H7 (cell line): ENCODE data around the gene MIEN1. TPM values are rescaled to one million over a fixed set of nuclear protein-coding genes. Genes with fewer than 3 reads are reported as not detected.
"Not testable (repeated sequence)": the region's sequence is repeated elsewhere in the genome, so short reads cannot be mapped to it uniquely, and the experiment has no call there.

Source experiments
- DNase-seq: peaks from one replicate; pipeline ENCODE4 v3.0.0; 2012
- H3K27me3 ChIP-seq: 2 replicates; pipeline ENCODE4 v1.6.0; 2011; ENCODE audit warnings: mild to moderate bottlenecking, low read length; ENCODE audit not compliant: control insufficient read depth, insufficient read depth
- H3K36me3 ChIP-seq: replicated peaks from 2 replicates; pipeline ENCODE4 v1.5.1; 2011; ENCODE audit warnings: low read length; ENCODE audit not compliant: control insufficient read depth, insufficient read depth
- H3K4me3 ChIP-seq: 2 replicates; pipeline ENCODE4 v1.5.1; 2011; ENCODE audit warnings: low read depth, mild to moderate bottlenecking, control low read depth, low read length, moderate library complexity; ENCODE audit not compliant: insufficient read depth
- total RNA-seq: library from RNA; depleted of rRNA; stranded (reverse); fragments of >200 nt; shearing (Covaris generic); gene quantifications from 2 replicates; pipeline ENCODE4 v1.2.3, GENCODE V29; 2014

The MIEN1 gene
- total RNA-seq, 1 experiment from 2014 or later = 47.7 TPM

DNA sequence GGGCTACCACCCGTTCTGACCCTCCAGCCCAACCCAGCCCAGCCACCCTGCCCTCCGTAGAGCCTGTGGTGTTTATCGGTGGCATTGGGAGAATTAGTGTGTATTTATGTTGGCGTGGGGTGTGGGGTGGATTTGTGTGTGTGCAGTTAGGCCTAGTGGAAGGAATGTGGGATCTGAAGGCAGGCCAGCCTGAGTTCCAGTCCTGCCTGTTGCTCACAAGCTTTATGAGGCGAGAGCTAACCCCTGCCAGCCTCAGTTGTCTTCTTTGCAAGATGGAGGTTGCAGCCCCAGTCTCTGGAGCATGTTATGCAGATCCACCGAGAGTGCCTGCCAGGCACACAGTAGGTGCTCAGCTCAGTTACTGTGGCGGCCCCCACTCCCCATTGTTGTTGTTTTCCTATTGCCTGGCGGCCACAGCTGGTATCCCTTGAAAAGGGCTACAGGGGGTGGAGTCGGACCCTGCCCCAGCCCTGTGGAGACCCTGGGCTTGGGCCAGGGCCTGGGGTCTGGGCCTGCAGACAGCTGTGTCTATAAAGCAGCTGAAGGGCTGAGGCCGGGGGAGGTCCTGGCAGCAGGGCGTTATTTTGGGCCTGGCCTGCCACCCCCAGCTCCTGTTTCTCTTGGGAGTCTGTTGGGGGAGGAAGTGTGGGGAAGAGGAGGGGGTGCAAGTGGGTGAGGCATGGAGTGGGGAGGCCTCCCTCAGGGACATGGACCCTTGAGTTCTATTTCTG, 25.3 kb downstream of the MIEN1 start:
- peak; percentile 89 for DNase-seq

DNA sequence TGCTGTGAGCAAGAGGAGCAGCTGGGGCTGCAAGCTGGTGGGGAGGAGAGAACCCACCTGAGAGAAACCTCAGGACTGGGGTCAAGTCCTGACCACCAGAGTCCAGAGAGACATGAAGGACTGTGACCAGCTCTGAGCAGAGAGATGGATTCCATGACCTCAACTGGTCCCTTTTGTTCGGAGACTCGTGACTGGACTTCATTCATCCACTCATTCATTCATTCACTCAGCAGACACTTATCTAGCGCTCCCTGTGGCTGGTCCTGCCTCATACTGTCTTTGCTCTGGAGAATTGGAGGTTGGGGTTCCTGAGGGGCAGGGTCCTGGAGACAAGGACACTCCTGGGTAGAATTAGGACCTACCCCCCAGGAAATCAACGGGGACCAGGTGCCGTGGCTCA, 26.4 kb downstream of the MIEN1 start:
- no peak overlapping the region for H3K4me3 ChIP-seq
- H3K36me3 ChIP-seq = peaks cover 11% of the 10 kb centered on the region
- DNase-seq = no peak
- H3K27me3 ChIP-seq = no peaks in the 10 kb centered on the region

More for the DNA sequence above, 25.3 kb downstream of the MIEN1 start:
- Histone ChIP-seq H3K36me3 (peaks cover 15% of the 10 kb centered on the region), H3K27me3 (no peaks in the 10 kb centered on the region), H3K4me3 (no peak overlapping the region)

DNA sequence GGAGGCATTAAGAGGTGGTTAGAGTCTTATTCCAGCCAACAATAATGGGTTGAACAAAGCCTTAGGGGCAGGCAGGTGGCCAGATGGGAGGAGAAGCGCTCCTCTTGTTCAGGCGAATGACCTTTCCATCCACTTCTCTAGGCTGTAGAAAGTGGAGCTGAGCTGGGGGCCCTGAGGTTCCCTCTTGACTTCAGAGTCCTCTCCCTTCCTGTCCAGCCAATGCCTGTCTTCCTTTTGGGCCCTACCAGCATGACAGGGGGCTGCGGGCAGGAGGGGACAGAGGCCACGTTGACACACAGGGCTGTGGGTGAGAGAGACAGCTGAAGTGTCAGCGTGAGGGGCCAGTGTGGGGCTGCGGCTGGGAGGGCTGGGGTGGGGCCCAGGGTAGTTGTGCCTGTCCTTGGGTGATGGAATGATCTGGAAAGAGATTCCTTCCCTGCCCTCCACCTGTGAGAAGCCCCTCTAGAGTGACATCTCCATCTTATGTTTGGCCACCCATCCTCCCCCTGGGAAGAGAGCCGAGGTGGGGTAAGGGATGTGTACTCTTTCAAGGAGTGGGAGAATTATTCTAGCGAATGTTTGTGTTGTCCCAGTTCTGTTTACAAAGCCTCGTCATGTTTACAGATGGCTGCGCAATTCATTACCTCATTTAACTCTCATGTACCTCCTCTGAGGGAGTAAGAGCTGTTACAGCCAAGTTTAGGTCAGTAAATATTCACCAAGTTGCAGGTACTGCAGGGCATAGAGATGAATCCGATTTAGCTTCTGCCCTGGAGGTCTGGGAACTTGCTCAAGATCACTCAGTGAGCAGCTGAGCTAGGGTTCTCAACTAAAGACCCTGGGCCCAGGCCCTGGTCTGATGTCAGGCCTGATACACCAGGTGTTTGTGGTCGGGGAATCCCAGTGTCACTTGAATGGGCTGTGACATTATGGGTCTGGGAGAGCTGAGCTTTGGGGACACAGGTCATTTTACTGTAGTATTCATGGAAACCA, 27.1 kb downstream of the MIEN1 start:
- H3K36me3 ChIP-seq = peaks cover 4% of the 10 kb centered on the region
- no peak overlapping the region for H3K4me3 ChIP-seq
- DNase-seq = no peak
- no peaks in the 10 kb centered on the region for H3K27me3 ChIP-seq

DNA sequence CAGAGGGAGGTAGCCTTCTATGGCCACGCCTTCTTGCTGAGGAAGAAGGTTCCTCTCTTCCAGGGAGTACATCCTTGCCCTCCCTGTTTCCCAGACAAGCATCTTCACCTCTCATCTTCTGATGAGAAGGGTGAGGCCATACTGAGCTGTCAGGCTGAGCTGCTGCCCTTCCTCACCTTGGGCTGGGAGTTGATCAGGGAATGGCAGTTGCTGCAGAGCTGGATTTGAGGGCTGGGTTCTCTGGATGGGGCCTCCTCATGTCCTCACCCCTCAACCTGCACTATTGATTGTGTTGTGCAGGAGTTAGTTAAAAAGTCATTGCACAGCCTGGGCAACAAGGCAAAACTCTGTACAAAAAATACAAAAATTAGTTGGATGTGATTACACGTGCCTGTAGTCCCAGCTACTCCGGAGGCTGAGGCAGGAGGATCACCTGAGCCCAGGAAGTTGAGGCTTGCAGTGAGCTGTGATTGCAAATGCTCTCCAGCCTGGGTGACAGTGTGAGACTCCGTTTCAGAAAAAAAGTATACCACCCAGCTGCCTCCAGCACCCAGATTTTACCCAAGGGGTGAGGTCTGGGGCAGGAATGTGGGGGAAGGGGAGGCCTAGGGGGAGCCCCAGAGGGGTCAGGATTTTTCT, 28.4 kb downstream of the MIEN1 start:
- DNase-seq = no peak
- H3K4me3 ChIP-seq = peak overlapping the region; percentile 95

DNA sequence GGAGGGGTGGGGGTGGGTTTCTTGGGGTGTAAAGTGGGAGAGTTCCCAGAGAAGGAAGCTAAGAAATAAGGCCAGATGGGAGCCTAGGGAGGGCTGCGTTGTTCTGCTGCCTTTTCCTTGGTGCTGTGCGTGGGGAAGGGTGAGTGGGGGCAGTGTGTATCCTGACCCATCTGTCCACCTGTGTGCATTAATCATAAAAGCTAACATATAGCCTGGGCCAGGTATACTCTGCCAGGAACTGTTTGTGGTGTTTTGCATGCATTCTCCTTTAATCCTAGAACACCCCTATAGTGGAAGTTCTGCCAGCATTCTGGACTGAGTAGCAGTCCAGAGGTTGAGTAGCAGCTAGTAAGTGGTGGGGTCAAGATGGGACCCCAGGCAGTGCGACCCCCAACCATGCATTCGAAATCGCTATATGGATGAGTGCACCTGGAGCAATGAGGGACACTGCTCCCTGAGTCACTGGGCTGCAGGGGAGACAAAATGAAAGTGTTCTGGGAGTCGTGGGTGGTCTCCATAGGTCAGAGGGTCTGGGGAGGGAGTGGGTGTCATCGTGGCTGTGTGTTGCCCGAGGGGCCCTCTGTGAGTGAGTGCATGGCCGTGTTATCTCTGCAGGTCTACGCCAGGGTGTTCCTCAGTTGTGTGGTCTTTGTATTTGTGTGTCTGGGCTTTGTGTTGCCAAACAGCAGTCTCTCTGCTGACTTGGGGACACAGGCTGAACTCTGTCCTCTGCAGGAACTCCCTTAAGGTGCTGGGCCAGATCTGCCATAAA, 29.1 kb downstream of the MIEN1 start:
- Histone ChIP-seq H3K27me3 (no peaks in the 10 kb centered on the region), H3K36me3 (no peaks in the 10 kb centered on the region; the same call in none of the 2 replicates), H3K4me3 (peak overlapping the region; percentile 95)
- DNase-seq = peak; percentile 70

More for the DNA sequence above, 28.4 kb downstream of the MIEN1 start:
- no peaks in the 10 kb centered on the region for H3K27me3 ChIP-seq
- H3K36me3 ChIP-seq = no peaks in the 10 kb centered on the region; the same call in none of the 2 replicates

DNA sequence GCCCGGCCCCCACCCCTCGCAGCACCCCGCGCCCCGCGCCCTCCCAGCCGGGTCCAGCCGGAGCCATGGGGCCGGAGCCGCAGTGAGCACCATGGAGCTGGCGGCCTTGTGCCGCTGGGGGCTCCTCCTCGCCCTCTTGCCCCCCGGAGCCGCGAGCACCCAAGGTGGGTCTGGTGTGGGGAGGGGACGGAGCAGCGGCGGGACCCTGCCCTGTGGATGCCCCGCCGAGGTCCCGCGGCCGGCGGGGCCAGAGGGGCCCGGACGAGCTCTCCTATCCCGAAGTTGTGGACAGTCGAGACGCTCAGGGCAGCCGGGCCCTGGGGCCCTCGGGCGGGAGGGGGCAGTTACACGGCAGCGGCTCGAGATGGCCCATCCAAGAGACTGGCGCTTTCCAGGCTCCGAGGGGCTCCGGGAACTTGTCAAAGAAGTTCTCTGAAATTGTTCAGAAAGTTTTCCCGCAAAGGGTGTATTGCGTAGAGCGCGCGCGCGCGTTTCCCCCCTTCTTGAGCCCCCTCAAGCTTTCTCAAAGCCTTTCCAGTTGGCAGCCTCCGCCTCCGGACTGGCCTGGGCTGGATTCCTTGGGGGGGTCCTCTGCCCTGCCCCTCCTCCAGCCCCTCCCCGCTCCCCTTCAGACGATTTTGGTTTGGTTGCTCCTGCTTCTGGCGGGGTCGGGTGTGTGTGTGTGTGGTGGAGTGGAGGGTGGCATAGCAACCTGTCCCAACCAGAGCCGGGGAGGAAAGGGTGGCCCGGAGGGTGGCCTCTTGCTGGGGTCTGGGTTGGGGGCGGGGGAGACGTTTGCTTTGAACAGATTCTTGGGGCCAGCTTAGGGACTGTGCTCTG, 30.0 kb downstream of the MIEN1 start:
- no peaks in the 10 kb centered on the region for H3K27me3 ChIP-seq
- peak; percentile 81 for DNase-seq
- peak overlapping the region; percentile 95 for H3K4me3 ChIP-seq
- no peaks in the 10 kb centered on the region; the same call in 1 of the 2 replicates for H3K36me3 ChIP-seq

DNA sequence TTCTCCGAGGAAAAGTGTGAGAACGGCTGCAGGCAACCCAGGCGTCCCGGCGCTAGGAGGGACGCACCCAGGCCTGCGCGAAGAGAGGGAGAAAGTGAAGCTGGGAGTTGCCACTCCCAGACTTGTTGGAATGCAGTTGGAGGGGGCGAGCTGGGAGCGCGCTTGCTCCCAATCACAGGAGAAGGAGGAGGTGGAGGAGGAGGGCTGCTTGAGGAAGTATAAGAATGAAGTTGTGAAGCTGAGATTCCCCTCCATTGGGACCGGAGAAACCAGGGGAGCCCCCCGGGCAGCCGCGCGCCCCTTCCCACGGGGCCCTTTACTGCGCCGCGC, 30.5 kb downstream of the MIEN1 start, which contains the start of gene ERBB2:
Gene ERBB2, plus strand, starts transcription at position 247 of the 330 bp plus-strand sequence. CDS start 175 bp downstream, outside the sequence.
- Histone ChIP-seq H3K36me3 (no peaks in the 10 kb centered on the region; the same call in 1 of the 2 replicates), H3K27me3 (no peaks in the 10 kb centered on the region), H3K4me3 (peak within 1 kb of the TSS; percentile 95)
- DNase-seq = peak; percentile 89

DNA sequence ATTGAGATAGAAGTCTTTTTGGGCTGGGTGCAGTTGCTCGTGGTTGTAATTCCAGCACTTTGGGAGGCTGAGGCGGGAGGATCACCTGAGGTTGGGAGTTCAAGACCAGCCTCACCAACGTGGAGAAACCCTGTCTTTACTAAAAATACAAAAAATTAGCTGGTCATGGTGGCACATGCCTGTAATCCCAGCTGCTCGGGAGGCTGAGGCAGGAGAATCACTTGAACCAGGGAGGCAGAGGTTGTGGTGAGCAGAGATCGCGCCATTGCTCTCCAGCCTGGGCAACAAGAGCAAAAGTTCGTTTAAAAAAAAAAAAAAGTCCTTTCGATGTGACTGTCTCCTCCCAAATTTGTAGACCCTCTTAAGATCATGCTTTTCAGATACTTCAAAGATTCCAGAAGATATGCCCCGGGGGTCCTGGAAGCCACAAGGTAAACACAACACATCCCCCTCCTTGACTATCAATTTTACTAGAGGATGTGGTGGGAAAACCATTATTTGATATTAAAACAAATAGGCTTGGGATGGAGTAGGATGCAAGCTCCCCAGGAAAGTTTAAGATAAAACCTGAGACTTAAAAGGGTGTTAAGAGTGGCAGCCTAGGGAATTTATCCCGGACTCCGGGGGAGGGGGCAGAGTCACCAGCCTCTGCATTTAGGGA, 31.0 kb downstream of the MIEN1 start:
- not testable (repeated sequence) for DNase-seq, H3K27me3 ChIP-seq, H3K36me3 ChIP-seq

DNA sequence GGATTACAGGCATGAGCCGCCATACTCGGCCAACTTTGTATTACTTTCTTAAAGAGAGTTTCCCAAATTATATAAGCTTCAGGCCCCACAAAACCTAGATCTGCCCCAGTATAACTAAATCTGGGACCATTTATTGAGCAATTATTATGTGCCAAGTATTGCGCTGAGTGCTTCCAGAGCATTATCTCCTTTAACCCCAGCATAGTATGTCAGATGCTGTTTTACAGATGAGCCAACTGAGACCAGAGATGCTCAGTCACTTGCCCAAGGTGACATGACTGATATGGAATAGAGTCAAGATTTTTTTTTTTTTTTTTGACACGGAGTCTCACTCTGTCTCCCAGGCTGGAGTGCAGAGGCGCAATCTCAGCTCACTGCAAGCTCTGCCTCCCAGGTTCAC, 32.4 kb downstream of the MIEN1 start:
- Histone ChIP-seq H3K27me3 (no peaks in the 10 kb centered on the region), H3K4me3 (no peak overlapping the region), H3K36me3 (no peaks in the 10 kb centered on the region; the same call in 1 of the 2 replicates)
- no peak for DNase-seq

More for the DNA sequence above, 31.0 kb downstream of the MIEN1 start:
- H3K4me3 ChIP-seq = peak overlapping the region; percentile 95

DNA sequence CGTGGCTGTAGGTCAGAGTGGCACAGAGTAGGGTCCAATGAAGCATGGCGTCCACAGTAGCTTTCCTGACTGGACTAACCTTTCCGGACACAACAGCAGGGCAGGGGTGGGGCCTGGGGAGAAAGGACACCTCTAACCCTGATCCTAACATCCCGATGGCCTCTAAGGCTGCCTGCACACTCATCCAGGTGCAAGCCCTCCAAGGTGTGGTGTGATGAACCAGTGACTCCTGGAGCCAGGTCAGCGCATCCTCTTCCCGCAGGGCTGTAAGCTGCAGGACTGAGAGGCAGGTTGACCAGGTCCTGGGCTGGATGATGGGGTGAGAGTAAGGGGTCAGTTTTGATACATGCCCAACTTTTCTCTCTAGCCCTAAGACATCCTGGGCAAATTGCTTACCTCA, 33.6 kb downstream of the MIEN1 start:
- H3K36me3 ChIP-seq = no peaks in the 10 kb centered on the region
- no peak for DNase-seq
- no peaks in the 10 kb centered on the region for H3K27me3 ChIP-seq
- no peak overlapping the region for H3K4me3 ChIP-seq

DNA sequence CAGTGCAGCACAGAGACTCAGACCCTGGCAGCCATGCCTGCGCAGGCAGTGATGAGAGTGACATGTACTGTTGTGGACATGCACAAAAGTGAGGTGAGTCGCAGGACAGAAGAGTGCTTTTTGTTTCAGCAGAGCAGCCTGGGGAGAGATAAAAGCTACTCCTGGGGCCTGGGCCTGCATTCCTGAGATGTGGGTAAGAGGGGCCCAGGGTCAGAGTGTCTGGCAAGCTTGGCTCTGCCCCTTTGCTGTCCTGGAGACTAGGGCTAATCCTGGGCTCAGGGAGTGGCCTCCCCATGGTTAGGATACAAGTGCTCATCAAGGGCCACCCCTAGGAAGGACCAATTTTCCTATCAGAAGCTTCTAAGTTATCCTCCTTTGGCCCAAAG, 35.2 kb downstream of the MIEN1 start:
- H3K4me3 ChIP-seq = no peak overlapping the region
- DNase-seq = no peak
- H3K36me3 ChIP-seq = no peaks in the 10 kb centered on the region
- H3K27me3 ChIP-seq = no peaks in the 10 kb centered on the region

DNA sequence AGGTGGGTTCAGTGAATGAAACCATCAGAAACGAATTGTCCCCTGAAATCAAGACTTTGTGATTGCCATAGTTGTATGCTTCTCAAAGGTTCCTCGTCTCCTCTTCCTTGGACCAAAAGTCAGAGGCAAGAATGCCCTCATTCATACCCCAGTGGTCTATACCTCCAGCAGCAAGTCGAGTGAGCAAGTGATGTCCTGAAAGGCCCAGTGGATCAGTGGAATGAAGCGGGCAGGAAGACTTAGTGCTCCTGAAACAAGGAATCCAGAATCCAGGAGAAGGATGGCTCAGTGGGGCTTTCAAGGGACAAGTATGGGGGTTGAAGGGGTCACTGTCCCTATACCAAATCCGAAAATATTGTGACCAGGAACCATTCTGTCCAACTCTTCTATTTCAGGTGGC, 35.7 kb downstream of the MIEN1 start:
- H3K36me3 ChIP-seq = no peaks in the 10 kb centered on the region
- DNase-seq = no peak
- no peak overlapping the region for H3K4me3 ChIP-seq
- H3K27me3 ChIP-seq = no peaks in the 10 kb centered on the region

DNA sequence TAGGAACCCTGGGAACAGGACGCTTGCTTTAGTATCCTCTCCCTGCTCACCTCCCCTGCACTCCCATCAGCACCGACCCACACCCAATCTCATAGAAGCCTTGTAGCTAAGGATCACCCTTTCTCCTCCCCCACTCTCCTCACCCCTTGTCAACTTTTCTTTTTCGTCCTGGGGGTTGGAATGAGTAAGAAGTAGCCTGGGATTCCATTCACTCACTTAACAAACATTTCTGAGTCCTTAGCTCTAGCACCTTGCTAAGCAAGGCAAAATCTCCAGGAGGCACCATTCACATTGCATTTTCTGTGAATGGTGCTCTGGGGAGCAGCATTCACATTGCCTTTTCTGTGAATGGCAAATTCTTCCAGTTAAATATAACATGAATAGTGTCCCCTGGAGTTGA, 41.4 kb downstream of the MIEN1 start:
- DNase-seq = peak; percentile 73
- Histone ChIP-seq H3K4me3 (peak overlapping the region; percentile 72), H3K36me3 (no peaks in the 10 kb centered on the region; the same call in none of the 2 replicates), H3K27me3 (no peaks in the 10 kb centered on the region)
